H7 (cell line): ENCODE data around the gene CSDE1. TPM values are rescaled to one million over a fixed set of nuclear protein-coding genes. Genes with fewer than 3 reads are reported as not detected.

Source experiments
- DNase-seq: peaks from one replicate; pipeline ENCODE4 v3.0.0; 2012
- H3K27me3 ChIP-seq: 2 replicates; pipeline ENCODE4 v1.6.0; 2011; ENCODE audit warnings: mild to moderate bottlenecking, low read length; ENCODE audit not compliant: control insufficient read depth, insufficient read depth
- H3K36me3 ChIP-seq: replicated peaks from 2 replicates; pipeline ENCODE4 v1.5.1; 2011; ENCODE audit warnings: low read length; ENCODE audit not compliant: control insufficient read depth, insufficient read depth
- H3K4me3 ChIP-seq: 2 replicates; pipeline ENCODE4 v1.5.1; 2011; ENCODE audit warnings: low read depth, mild to moderate bottlenecking, control low read depth, low read length, moderate library complexity; ENCODE audit not compliant: insufficient read depth
- total RNA-seq: library from RNA; depleted of rRNA; stranded (reverse); fragments of >200 nt; shearing (Covaris generic); gene quantifications from 2 replicates; pipeline ENCODE4 v1.2.3, GENCODE V29; 2014

CSDE1 gene
- total RNA-seq, 1 experiment from 2014 or later = 427 TPM

DNA sequence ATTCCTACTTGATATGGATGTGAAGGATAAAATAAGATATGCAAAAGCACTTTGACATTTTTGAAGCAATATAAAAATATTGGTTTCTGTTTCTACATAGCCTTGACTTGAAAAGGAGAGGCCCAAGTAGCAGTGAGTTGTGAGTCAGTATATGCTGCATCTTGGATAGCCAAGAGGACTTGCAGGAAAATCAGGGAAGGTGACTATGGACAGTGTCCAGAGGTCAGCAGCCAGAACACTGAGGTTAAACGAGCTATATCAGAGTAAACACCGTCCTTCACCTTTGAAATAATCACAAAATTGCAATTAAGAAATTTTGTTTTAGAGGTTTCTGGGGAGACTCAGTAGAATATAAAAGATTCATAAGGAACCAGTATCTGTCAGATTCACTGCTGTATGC lies 55.9 kb downstream of the CSDE1 start:
- Histone ChIP-seq H3K36me3 (peaks cover 2% of the 10 kb centered on the region), H3K4me3 (no peak overlapping the region), H3K27me3 (no peaks in the 10 kb centered on the region)
- no peak for DNase-seq

DNA sequence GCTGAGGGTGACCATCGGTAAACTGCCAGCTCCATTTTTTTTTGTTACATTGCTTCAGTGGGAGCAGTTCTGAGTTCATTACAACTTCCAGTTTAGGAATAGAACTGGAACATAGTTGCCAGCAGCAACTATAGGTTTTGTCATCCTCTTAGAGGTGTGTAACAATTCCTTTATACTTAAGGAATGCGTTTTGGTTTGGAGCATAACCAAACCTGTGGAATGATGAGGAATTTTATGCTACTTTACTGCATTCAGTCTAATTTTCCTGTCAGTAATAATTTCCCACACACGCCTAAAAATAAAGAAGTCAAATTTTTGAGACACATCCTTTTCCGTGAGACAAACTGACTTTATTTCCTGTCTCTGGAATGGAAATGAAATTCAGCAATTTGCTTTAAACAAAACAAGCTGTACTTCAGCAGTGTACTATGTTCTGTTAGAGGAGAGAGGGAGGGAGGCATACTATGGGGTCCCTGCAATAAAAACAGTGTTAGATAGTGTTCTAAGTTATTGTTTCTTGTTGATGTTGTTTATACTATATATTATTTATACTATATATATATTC lies 57.7 kb downstream of the CSDE1 start:
- Histone ChIP-seq H3K4me3 (no peak overlapping the region), H3K36me3 (no peaks in the 10 kb centered on the region), H3K27me3 (no peaks in the 10 kb centered on the region)
- DNase-seq = no peak

DNA sequence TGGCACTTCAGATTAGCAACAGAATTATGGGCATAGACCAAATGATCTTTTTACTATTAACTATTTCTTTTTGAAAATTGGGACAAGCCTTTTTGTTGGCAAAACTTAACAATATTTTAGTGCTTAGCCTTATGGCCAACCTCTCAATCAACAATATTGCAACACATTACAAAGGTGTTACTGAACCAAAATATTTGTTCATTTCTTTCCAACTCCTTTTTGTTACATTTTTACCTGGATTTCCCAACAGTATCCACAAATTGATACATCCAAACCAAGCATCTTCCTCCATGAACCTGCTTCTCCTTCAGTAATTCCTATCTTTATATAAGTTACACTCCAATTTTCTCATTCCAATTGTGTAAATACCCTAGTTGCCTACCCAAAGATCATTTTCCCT lies 61.0 kb downstream of the CSDE1 start:
- H3K4me3 ChIP-seq = no peak overlapping the region
- no peaks in the 10 kb centered on the region for H3K36me3 ChIP-seq
- H3K27me3 ChIP-seq = no peaks in the 10 kb centered on the region
- DNase-seq = no peak

DNA sequence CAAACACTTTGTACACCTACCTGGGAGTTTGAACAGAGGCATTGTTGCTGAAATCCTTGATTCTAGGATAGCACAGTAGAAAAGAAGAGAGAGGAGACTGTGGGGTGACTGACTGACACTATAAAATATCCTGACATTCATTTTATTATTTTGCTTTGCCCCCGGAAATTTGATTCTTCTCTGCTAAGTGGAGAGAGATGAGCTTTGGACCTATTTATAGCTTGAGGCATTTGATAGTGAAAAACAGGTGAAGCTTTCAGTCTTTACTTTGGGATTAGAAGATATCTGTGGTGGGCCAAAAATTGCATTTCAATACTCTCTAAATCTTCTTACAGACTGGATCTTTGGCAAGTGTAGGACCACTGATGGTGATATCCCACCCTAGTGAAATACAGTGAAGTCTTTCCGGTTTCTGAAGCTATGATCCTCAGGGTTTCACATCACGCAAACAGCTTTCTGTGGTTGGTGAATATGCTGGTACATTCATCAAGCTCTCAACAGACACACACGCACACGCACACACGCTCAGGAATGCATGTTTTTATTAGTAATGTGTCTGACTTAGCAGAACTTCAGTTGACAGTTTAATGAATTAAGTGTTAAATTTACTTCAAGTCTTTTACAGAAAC lies 62.2 kb downstream of the CSDE1 start, which contains the start of gene AMPD1:
AMPD1 (minus strand) TSS at position 117 of the 629 bp plus-strand sequence; CDS start at position 42, 75 bp downstream.
- Histone ChIP-seq H3K36me3 (no peaks in the 10 kb centered on the region), H3K4me3 (no peak within 1 kb of the TSS), H3K27me3 (no peaks in the 10 kb centered on the region; the same call in 1 of the 2 replicates)
- DNase-seq = no peak

DNA sequence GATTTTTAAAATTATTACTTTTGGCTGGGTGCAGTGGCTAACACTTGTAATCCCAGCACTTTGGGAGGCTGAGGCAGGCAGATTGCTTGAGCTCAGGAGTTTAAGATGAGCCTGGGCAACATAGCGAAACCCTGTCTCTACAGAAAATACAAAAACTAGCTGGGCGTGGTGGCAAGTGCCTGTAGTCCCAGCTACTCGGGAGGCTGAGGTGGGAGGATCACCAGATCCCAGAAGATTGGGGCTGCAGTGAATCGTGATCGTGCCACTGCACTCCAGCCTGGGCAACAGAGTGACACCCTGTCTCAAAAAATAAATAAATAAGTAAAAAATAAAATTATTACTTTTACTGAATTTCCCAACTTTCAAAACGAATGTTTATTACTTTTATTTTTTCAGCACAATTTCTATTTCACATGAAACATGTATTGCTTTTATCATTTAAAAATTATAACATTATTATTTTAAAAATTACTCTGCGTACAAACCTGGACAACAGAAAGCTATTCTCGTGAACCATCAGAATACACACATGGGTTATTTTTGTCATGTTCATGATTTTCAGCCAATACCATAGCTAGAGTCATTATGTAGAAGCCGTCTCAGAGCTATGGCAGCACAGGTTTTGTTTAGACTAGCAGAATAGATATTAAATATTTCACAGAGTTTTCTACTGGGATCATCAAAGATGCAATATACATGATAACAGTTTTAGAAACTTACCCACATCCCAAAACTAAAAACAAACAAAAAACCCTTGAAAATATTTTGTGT lies 63.1 kb downstream of the CSDE1 start:
- no peaks in the 10 kb centered on the region; the same call in 1 of the 2 replicates for H3K27me3 ChIP-seq
- H3K4me3 ChIP-seq = no peak overlapping the region
- no peaks in the 10 kb centered on the region for H3K36me3 ChIP-seq
- DNase-seq = no peak

DNA sequence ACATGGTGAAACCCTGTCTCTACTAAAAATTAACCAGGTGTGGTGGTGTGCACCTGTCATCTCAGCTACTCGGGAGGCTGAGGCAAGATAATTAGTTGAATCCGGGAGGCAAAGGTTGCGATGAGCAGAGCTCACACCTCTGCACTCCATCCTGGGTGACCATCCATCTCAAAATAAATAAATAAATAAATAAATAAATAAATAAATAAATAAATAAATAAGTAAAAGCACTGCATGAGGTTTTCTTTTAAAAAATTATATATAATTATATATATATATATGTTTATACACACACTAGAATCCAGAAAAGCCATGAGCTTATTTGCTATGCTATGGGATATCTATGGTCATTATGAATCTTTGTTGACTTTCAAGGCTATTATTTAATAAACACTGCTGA lies 64.8 kb downstream of the CSDE1 start:
- H3K27me3 ChIP-seq = no peaks in the 10 kb centered on the region; the same call in 1 of the 2 replicates
- H3K4me3 ChIP-seq = no peak overlapping the region
- no peaks in the 10 kb centered on the region for H3K36me3 ChIP-seq
- DNase-seq = no peak

DNA sequence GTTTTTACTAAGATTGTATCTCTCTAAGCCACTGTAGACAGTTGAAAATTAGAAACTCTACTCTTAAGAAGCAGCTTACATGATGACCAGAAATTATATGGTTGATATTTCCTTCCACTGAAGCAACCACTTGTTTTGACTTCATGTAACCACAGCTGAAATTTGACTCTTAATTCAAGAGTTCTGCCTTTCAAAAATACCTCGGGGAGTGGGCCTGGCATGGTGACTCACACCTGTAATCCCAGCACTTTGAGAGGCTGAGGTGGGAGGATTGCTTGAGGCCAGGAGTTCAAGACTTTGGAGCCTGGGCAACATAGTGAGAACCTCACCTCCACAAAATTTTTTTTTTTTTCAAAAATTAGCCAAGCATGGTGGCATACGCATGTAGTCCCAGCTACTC lies 66.7 kb downstream of the CSDE1 start:
- no peak for DNase-seq
- Histone ChIP-seq H3K36me3 (no peaks in the 10 kb centered on the region), H3K27me3 (peaks cover 2% of the 10 kb centered on the region; the same call in 1 of the 2 replicates), H3K4me3 (no peak overlapping the region)

DNA sequence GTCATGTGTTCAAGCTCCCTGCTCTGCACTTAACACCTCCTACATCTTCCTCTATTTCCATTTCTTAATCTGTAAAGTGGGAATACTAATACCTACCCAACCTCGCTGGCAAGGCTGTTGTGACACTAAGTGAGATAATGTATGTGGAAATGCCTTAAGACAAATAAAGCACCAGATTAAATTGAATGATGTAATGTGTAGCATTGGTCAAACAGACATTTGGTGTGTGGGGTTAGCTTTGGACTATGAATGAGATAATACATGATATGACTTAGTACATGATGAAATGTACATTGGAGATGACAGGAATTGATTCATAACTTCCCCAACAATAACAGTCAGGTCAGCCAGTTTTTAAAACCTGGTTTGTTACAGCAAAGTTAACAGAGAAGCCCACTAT lies 67.6 kb downstream of the CSDE1 start:
- Histone ChIP-seq H3K27me3 (peaks cover 2% of the 10 kb centered on the region; the same call in 1 of the 2 replicates), H3K4me3 (no peak overlapping the region), H3K36me3 (no peaks in the 10 kb centered on the region)
- DNase-seq = no peak

DNA sequence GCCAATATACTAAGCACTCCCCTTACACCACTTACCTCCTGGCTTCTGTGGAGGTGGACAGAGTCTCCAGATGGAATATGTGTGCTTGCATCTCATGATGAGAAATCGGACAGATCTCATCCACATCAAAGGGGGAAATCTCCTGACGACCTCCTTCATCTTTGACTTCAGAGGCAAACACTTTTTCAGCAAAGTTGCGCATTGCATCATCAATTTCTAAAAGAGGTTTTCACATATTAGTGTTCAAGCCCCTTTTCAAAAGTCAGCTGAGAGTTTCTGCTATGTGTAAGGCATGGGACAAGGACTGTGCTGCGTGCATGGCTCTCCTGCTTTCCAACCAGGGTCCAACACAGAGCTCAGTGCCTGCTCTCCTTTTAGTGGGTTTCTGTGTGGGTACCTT lies 69.3 kb downstream of the CSDE1 start:
- DNase-seq = no peak
- no peaks in the 10 kb centered on the region for H3K36me3 ChIP-seq
- peaks cover 2% of the 10 kb centered on the region; the same call in 1 of the 2 replicates for H3K27me3 ChIP-seq
- no peak overlapping the region for H3K4me3 ChIP-seq

DNA sequence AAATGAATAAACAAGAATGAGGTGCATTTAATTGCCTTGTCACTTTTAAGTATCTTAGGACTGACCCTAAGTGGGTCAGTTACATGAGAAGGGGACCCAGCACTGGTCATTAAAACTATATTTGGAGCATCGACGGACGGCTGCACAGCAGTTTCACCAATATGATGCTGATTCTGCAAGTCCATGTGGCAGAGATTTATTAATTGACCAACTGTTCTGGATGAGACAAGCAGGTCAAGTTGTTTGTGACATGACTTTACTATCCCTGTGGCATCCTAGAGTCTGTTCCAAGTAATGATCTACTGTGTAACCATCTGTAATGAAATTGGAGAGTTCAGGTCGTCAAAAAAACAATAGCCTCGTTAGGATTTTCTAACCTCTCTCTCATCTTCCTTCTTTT lies 71.9 kb downstream of the CSDE1 start:
- Histone ChIP-seq H3K4me3 (no peak overlapping the region), H3K36me3 (no peaks in the 10 kb centered on the region), H3K27me3 (peaks cover 2% of the 10 kb centered on the region; the same call in 1 of the 2 replicates)
- DNase-seq = no peak

DNA sequence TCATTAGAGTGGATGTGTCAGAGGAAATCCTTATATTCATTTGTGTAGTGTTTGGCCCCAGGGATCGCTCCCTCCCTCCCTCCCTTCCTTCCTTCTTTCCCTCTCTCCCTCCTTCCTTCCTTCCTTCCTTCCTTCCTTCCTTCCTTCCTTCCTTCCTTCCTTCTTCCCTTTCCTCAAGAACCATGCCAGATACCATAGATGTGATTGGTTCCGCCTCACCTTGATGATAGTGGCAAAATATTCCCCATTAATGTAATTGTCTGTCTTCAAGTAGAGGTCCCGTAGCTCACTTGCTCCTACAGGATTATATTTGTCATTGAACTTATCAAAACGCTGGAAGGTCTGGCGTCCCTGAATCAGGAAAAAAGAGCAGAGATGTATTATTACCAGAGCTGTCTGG lies 80.1 kb downstream of the CSDE1 start:
- Histone ChIP-seq H3K4me3 (no peak overlapping the region), H3K36me3 (no peaks in the 10 kb centered on the region), H3K27me3 (peaks cover 9% of the 10 kb centered on the region; the same call in 1 of the 2 replicates)
- DNase-seq = no peak

DNA sequence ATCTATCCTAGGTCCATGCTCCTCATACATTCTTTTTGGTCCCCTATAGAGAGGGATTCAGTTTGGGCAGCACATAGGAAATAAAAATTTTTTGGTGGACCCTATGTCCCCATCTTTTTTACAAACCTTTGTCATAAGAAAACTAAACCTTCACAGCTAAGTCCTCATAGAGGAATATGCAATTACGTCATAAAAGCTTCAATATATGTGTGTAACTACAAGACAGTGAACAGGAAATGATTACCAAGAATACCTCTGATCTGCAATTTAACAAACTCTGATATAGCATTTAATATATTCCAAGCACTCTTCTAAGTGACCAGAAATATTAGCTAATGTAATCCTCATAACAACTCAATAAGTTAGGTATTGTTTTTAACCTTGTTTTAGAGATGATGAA lies 81.7 kb downstream of the CSDE1 start:
- peaks cover 15% of the 10 kb centered on the region; the same call in 1 of the 2 replicates for H3K27me3 ChIP-seq
- no peak overlapping the region for H3K4me3 ChIP-seq
- DNase-seq = no peak

DNA sequence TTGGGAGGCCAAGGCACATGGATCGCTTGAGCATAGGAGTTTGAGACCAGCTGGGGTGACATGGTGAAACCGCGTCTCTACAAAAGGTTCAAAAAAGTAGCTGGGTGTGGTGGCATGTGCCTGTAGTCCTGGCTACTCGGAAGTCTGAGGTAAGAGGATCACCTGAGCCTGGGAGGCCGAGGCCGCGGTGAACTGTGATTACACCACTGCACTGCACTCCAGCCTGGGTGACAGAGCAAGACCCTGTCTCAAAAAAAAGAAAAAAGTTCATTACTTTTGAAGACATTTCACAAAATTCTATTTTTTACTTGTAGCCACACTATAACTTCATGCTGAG lies 85.9 kb downstream of the CSDE1 start:
- H3K36me3 ChIP-seq = no peaks in the 10 kb centered on the region
- peaks cover 20% of the 10 kb centered on the region; the same call in 1 of the 2 replicates for H3K27me3 ChIP-seq
- no peak for DNase-seq
- H3K4me3 ChIP-seq = no peak overlapping the region

More for the DNA sequence above, 81.7 kb downstream of the CSDE1 start:
- no peaks in the 10 kb centered on the region for H3K36me3 ChIP-seq

DNA sequence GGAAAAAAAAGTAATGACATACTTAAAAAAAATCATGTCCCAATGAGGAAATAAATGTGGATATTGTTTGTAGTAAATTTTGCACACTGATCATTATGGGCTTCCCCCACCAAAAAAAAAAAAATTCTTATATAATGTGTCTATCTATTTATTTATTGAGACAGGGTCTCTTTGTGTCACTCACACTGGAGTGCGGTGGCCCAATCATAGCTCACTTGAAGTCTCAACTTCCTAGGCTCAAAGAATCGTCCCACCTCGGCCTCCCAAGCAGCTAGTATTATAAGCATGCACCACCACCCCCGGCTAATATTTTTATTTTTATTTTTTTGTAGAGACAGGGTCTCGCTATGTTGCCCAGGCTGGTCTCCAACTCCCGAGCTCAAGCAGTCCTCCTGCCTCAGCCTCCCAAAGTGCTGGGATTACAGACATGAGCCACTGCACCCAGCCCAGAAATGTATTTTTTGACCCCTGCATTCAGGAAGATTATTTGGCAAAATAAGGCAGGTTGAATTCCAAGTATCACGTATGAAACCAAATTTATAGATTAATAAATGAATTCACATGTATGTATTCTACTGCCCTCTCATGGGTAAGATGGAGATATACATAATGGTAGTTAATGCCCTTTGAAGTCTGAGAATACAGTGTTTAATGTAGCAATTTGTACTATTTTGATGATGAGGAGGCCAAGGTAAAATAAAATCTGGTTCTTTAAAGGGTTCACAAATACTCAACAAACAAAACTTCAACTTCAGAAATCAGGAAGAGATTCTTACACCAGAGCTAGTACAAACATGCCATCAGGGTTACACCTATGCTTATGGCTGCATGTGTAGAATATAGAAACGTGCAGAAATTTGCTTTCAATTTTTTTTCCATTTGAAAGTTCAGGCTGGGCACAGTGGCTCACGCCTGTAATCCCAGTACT lies 86.5 kb downstream of the CSDE1 start:
- no peak overlapping the region for H3K4me3 ChIP-seq
- DNase-seq = no peak
- H3K27me3 ChIP-seq = peaks cover 18% of the 10 kb centered on the region; the same call in 1 of the 2 replicates
- H3K36me3 ChIP-seq = no peaks in the 10 kb centered on the region
